Esophagus squamous epithelium (tissue), 5 donors: ENCODE measurements around the gene ACSF3. TPM values are rescaled to one million over a fixed set of nuclear protein-coding genes. Genes with fewer than 3 reads are reported as not detected.

Experiments
- DNase-seq: peaks from one replicate; lab custom pipeline; 2025; lab: John Stamatoyannopoulos, UW
- H3K27ac ChIP-seq, 4 donors: fragments of 200-600 bp; sonication (generic); one replicate each; pipeline ENCODE4 v1.5.1; 2016 to 2019; ENCODE audit warnings: mild to moderate bottlenecking in 1 of 4
- H3K27me3 ChIP-seq, 4 donors: fragments of 200-600 bp; sonication (generic); 1 replicate in 3 of 4; 2 replicates in 1 of 4; pipeline versions ENCODE4 v1.5.1 to v1.6.0; 2017 to 2021; ENCODE audit warnings: antibody characterized with exemption in 1 of 4
- H3K36me3 ChIP-seq, 3 donors: fragments of 200-600 bp; sonication (generic); one replicate each; pipeline ENCODE4 v1.5.1; 2016 to 2019
- H3K4me1 ChIP-seq, 3 donors: fragments of 200-600 bp; sonication (generic); one replicate each; pipeline ENCODE4 v1.5.1; 2017 to 2019
- H3K4me3 ChIP-seq, 4 donors: fragments of 200-600 bp; sonication (generic); 1 replicate in 3 of 4; 2 replicates in 1 of 4; pipeline ENCODE4 v1.5.1; 2016 to 2019; ENCODE audit warnings: mild to moderate bottlenecking in 2 of 4, moderate library complexity in 1 of 4
- H3K9me3 ChIP-seq, 3 donors: fragments of 200-600 bp; sonication (generic); one replicate each; pipeline ENCODE4 v1.5.1; 2016 to 2019
- CTCF ChIP-seq, 6 experiments: fragments of 450-650 bp in 4 of 6; fragments of 200-600 bp in 2 of 6; sonication (generic) in 2 of 6; IDR thresholded peaks; one replicate each; pipeline ENCODE4 v1.5.1; 2016 to 2019; ENCODE audit warnings: antibody characterized with exemption in 6 of 6, mild to moderate bottlenecking in 4 of 6, moderate library complexity in 4 of 6
- POLR2A ChIP-seq, 4 donors: fragments of 450-650 bp; IDR thresholded peaks; one replicate each; pipeline ENCODE4 v1.6.1; 2017; ENCODE audit warnings: antibody characterized with exemption in 4 of 4, mild to moderate bottlenecking in 4 of 4, moderate library complexity in 3 of 4
- WGBS, 2 donors: methylation state at CpG; one replicate each; pipeline ENCODE4 v1.1.5; 2018; 5-methylcytosine and 5-hydroxymethylcytosine counted together
- intact Hi-C: fragments of 100-400 bp; cut with DNase I; formaldehyde crosslinking; loops from one replicate; pipeline ENCODE4 v1.15.0; 2022
- total RNA-seq, 4 donors: library from RNA; depleted of rRNA; stranded (reverse); fragments of >200 nt; gene quantifications; one replicate each; pipeline ENCODE4 v1.1.0, GENCODE V29; 2016
- donor health status: DM: yes; HTN: yes; CAD: no.

Gene ACSF3
- total RNA-seq, 4 donors from 2014 or later: 15.1 to 21.1 (median 17.4) TPM

GRCh38 chr16:89046491-89046890, 47.2 kb upstream of the ACSF3 start:
- no peak overlapping the region for H3K27ac ChIP-seq
- no peaks in the 10 kb centered on the region for H3K9me3 ChIP-seq
- peaks cover 0 to 4% (median 2%) of the 10 kb centered on the region in 3 donors for H3K4me1 ChIP-seq
- peaks cover 0 to 98% (median 1%) of the 10 kb centered on the region in 4 donors for H3K27me3 ChIP-seq
- no peak for DNase-seq
- H3K4me3 ChIP-seq: no peak overlapping the region
- 68 to 78% methylated on average over 3 to 4 of the region's 4 CpGs for WGBS, 2 donors
- intact Hi-C loops: no loop called here
- TF ChIP-seq CTCF (IDR thresholded peaks at IDR 0.05) (no peak), POLR2A (IDR thresholded peaks at IDR 0.05) (no peak)
- H3K36me3 ChIP-seq: no peaks in the 10 kb centered on the region

- WGBS, 2 donors: 70 to 79% methylated on average over 20 to 23 of the region's 27 CpGs
- no peaks in the 10 kb centered on the region for H3K36me3 ChIP-seq
- DNase-seq: no peak
- TF ChIP-seq POLR2A (IDR thresholded peaks at IDR 0.05) (no peak), CTCF (IDR thresholded peaks at IDR 0.05) (no peak)
- H3K4me1 ChIP-seq: peaks cover 0 to 13% (median 7%) of the 10 kb centered on the region in 3 donors
- no peaks in the 10 kb centered on the region for H3K9me3 ChIP-seq
- no peak overlapping the region for H3K4me3 ChIP-seq
- H3K27me3 ChIP-seq: peaks cover 0 to 99% (median 1%) of the 10 kb centered on the region in 4 donors
- intact Hi-C loops: no loop called here
- no peak overlapping the region for H3K27ac ChIP-seq
Measured at GRCh38 chr16:89047331-89048089, 46.1 kb upstream of the ACSF3 start.

GRCh38 chr16:89048090-89048725, 45.4 kb upstream of the ACSF3 start:
- TF ChIP-seq POLR2A (IDR thresholded peaks at IDR 0.05): no peak
- TF ChIP-seq CTCF (IDR thresholded peaks at IDR 0.05): no peak
- H3K4me3 ChIP-seq: no peak overlapping the region
- no peaks in the 10 kb centered on the region for H3K9me3 ChIP-seq
- DNase-seq: no peak
- intact Hi-C loops: no loop called here
- WGBS, 2 donors: 32% methylated on average over 6 of the region's 38 CpGs; no CpG with 5 or more reads in 1 of the 2 donors
- H3K27ac ChIP-seq: no peak overlapping the region
- H3K27me3 ChIP-seq: peaks cover 0 to 100% (median 1%) of the 10 kb centered on the region in 4 donors
- H3K4me1 ChIP-seq: peaks cover 0 to 18% (median 7%) of the 10 kb centered on the region in 3 donors
- no peaks in the 10 kb centered on the region for H3K36me3 ChIP-seq

- peaks cover 0 to 100% (median 1%) of the 10 kb centered on the region in 4 donors for H3K27me3 ChIP-seq
- no peak for TF ChIP-seq CTCF (IDR thresholded peaks at IDR 0.05)
- TF ChIP-seq POLR2A (IDR thresholded peaks at IDR 0.05): no peak
- intact Hi-C loops: no loop called here
Measured at GRCh38 chr16:89048871-89049422, 44.7 kb upstream of the ACSF3 start.

More at GRCh38 chr16:89048871-89049422, 44.7 kb upstream of the ACSF3 start:
- Histone ChIP-seq H3K9me3 (no peaks in the 10 kb centered on the region), H3K36me3 (no peaks in the 10 kb centered on the region), H3K27ac (no peak overlapping the region), H3K4me1 (peaks cover 0 to 20% (median 7%) of the 10 kb centered on the region in 3 donors), H3K4me3 (no peak overlapping the region)
- WGBS, 2 donors: 67 to 76% methylated on average over 5 to 15 of the region's 24 CpGs
- no peak for DNase-seq
